ENCODE results near the gene ERICH4.

DNA sequence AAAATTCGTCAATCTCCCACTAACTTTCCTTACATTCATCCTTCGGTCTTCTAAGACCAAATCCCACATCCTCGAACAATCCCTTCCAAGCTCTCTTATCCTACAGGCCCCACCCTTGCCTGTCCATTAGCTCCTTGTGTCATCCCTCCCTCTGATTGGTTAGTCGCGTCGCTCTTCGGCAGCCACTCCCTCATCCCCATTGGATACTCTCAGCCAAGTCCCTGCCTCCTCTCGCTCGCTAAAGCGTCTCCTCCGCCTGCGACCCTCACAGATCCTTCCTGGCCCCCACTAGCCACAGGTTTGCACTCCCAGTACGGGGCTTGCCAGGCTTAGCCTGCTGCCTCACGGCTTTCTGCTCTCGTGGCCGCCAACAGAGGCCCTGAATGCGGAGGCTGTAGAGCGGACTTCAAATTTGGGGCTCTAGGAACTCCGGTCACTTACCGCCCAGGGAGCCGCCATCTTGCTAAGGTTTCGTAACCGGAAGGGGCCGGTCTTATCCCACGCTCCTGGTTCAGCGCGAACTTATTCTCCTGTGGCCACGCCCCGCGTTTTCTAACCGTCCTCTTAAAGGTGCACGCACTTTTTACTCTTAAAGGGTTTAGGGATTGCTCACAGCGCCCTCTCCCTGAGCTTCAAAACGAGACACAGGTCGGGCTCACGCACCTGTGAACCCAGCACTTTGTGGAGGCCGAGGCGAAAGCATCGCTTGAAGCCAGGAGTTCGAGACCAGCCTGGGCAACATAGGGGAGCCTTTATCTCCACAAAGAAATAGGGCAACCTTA lies 3.3 kb upstream of the ERICH4 start, which contains the start of gene DMAC2:
- TF ChIP-seq POLR2A (IDR thresholded peaks at IDR 0.05) (peak; percentile 55 to 74), EP300 (IDR thresholded peaks at IDR 0.05) (no peak), POLR2AphosphoS5 (IDR thresholded peaks at IDR 0.05) (peak; percentile 86)
- TF ChIP-seq, protein P1, sequence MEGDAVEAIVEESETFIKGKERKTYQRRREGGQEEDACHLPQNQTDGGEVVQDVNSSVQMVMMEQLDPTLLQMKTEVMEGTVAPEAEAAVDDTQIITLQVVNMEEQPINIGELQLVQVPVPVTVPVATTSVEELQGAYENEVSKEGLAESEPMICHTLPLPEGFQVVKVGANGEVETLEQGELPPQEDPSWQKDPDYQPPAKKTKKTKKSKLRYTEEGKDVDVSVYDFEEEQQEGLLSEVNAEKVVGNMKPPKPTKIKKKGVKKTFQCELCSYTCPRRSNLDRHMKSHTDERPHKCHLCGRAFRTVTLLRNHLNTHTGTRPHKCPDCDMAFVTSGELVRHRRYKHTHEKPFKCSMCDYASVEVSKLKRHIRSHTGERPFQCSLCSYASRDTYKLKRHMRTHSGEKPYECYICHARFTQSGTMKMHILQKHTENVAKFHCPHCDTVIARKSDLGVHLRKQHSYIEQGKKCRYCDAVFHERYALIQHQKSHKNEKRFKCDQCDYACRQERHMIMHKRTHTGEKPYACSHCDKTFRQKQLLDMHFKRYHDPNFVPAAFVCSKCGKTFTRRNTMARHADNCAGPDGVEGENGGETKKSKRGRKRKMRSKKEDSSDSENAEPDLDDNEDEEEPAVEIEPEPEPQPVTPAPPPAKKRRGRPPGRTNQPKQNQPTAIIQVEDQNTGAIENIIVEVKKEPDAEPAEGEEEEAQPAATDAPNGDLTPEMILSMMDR (IDR thresholded peaks at IDR 0.05), result peak in 3 of 4 experiments; percentile 33 to 73 (median 38)

All from gastroesophageal sphincter (tissue), 3 donors.